ENCODE data around the gene NDFIP1. TPM values are rescaled to one million over a fixed set of nuclear protein-coding genes. Genes with fewer than 3 reads are reported as not detected.
A peak's percentile ranks its signal among the peaks of the same experiment; 100 is the strongest.
"Not testable (repeated sequence)": the region's sequence is repeated elsewhere in the genome, so short reads cannot be mapped to it uniquely, and the experiment has no call there.

NDFIP1 gene
- polyA plus RNA-seq, 3 donors, result 111 to 127 (median 114) TPM

GRCh38 chr5:142086679-142087078 lies 21.9 kb upstream of the NDFIP1 start:
- no peak for DNase-seq

- DNase-seq, result no peak
These were observed 20.5 kb upstream of the NDFIP1 start for GRCh38 chr5:142087920-142088679.

GRCh38 chr5:142088855-142089479 lies 19.6 kb upstream of the NDFIP1 start:
- DNase-seq, result not testable (repeated sequence)

- DNase-seq, result no peak
These were observed 17.6 kb upstream of the NDFIP1 start for GRCh38 chr5:142091012-142091411.

GRCh38 chr5:142091922-142092321 lies 16.7 kb upstream of the NDFIP1 start:
- no peak for DNase-seq

- DNase-seq, result no peak
These were observed 13.5 kb upstream of the NDFIP1 start for GRCh38 chr5:142095035-142095434.

- DNase-seq, result no peak
These were observed 12.8 kb upstream of the NDFIP1 start for GRCh38 chr5:142095651-142096330.

GRCh38 chr5:142096382-142096781 lies 12.2 kb upstream of the NDFIP1 start:
- no peak for DNase-seq

- DNase-seq, result no peak
These were observed 10.9 kb upstream of the NDFIP1 start for GRCh38 chr5:142097681-142098080.

- DNase-seq, result no peak
These were observed 10.3 kb upstream of the NDFIP1 start for GRCh38 chr5:142098275-142098674.

- DNase-seq, result no peak
These were observed 9.6 kb upstream of the NDFIP1 start for GRCh38 chr5:142098931-142099330.

GRCh38 chr5:142100307-142100706 lies 8.3 kb upstream of the NDFIP1 start:
- DNase-seq, result no peak

GRCh38 chr5:142102980-142103740 lies 5.4 kb upstream of the NDFIP1 start:
- DNase-seq, result no peak

GRCh38 chr5:142104491-142104890 lies 4.1 kb upstream of the NDFIP1 start:
- no peak for DNase-seq

GRCh38 chr5:142106061-142106460 lies 2.5 kb upstream of the NDFIP1 start:
- DNase-seq, result no peak

GRCh38 chr5:142107036-142107735 lies 1.4 kb upstream of the NDFIP1 start:
- no peak for DNase-seq

- no peak for DNase-seq
These were observed 695 bp upstream of the NDFIP1 start for GRCh38 chr5:142107736-142108431.

GRCh38 chr5:142109331-142110045 lies 909 bp downstream of the NDFIP1 start:
- peak; percentile 33 for DNase-seq

GRCh38 chr5:142110046-142110531 lies 1.5 kb downstream of the NDFIP1 start:
- peak; percentile 19 for DNase-seq

Measured in renal pelvis (tissue), 4 donors.